GM21423 (cell line): ENCODE results near the gene RXRA.

Experiments
- ATAC-seq: cut with Tn5 transposase; IDR thresholded peaks from one replicate; pipeline ENCODE4 v1.9.1; 2021; ENCODE audit warnings: mild to moderate bottlenecking, moderate library complexity; ENCODE audit not compliant: unreplicated experiment

RXRA gene

GRCh38 chr9:134395002-134395517, 68.8 kb downstream of the RXRA start:
- ATAC-seq = no peak

GRCh38 chr9:134395737-134396257, 69.5 kb downstream of the RXRA start:
- ATAC-seq = no peak

- ATAC-seq = peak; percentile 35
Observed at GRCh38 chr9:134396258-134396742, 70.0 kb downstream of the RXRA start.

- ATAC-seq = no peak
Observed at GRCh38 chr9:134396825-134397224, 70.6 kb downstream of the RXRA start.

- ATAC-seq = no peak
Observed at GRCh38 chr9:134398756-134399155, 72.5 kb downstream of the RXRA start.

GRCh38 chr9:134399435-134400056, 73.3 kb downstream of the RXRA start:
- no peak for ATAC-seq

GRCh38 chr9:134400283-134400682, 74.0 kb downstream of the RXRA start:
- no peak for ATAC-seq

GRCh38 chr9:134401391-134401790, 75.1 kb downstream of the RXRA start:
- no peak for ATAC-seq

GRCh38 chr9:134402182-134402581, 75.9 kb downstream of the RXRA start:
- ATAC-seq = no peak

GRCh38 chr9:134403292-134403681, 77.0 kb downstream of the RXRA start:
- ATAC-seq = no peak

GRCh38 chr9:134403682-134404301, 77.5 kb downstream of the RXRA start:
- no peak for ATAC-seq

- ATAC-seq = no peak
Observed at GRCh38 chr9:134404376-134405358, 78.4 kb downstream of the RXRA start.

GRCh38 chr9:134405527-134405926, 79.3 kb downstream of the RXRA start:
- ATAC-seq = no peak

- ATAC-seq = no peak
Observed at GRCh38 chr9:134406366-134407120, 80.3 kb downstream of the RXRA start.

GRCh38 chr9:134407121-134407779, 81.0 kb downstream of the RXRA start:
- peak; percentile 71 for ATAC-seq

- no peak for ATAC-seq
Observed at GRCh38 chr9:134408389-134408788, 82.1 kb downstream of the RXRA start.

- ATAC-seq = no peak
Observed at GRCh38 chr9:134408939-134409737, 82.9 kb downstream of the RXRA start.

- ATAC-seq = no peak
Observed at GRCh38 chr9:134410071-134410834, 84.0 kb downstream of the RXRA start.
